ENCODE data around the gene CST1.
"Not testable (repeated sequence)": the region's sequence is repeated elsewhere in the genome, so short reads cannot be mapped to it uniquely, and the experiment has no call there.

DNA sequence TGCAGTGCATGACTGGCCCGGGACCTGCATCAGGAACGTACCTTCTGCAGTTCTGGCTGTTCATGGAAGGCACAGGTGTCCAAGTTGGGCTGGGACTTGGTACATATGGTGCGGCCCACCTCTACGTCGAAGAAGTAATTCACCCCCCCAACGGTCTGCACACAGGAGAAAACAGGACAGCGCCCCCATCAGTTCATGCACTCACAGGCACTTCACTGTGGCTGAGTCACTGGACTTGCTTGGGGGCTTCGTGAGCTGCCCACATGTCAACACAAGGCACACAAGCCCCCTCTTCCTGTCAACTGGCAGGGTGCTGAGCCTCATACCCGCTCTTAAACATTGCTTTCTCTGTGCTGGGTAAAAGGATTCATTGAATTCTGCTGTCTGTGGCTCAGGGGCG lies 1.8 kb downstream of the CST1 start:
- TF ChIP-seq POLR2AphosphoS5 (IDR thresholded peaks at IDR 0.05; ENCODE audit: insufficient read depth in 1 of 2, low read depth in 1 of 2); POLR2A (IDR thresholded peaks at IDR 0.05): not testable (repeated sequence)
- TF ChIP-seq, protein P1, sequence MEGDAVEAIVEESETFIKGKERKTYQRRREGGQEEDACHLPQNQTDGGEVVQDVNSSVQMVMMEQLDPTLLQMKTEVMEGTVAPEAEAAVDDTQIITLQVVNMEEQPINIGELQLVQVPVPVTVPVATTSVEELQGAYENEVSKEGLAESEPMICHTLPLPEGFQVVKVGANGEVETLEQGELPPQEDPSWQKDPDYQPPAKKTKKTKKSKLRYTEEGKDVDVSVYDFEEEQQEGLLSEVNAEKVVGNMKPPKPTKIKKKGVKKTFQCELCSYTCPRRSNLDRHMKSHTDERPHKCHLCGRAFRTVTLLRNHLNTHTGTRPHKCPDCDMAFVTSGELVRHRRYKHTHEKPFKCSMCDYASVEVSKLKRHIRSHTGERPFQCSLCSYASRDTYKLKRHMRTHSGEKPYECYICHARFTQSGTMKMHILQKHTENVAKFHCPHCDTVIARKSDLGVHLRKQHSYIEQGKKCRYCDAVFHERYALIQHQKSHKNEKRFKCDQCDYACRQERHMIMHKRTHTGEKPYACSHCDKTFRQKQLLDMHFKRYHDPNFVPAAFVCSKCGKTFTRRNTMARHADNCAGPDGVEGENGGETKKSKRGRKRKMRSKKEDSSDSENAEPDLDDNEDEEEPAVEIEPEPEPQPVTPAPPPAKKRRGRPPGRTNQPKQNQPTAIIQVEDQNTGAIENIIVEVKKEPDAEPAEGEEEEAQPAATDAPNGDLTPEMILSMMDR (IDR thresholded peaks at IDR 0.05) = not testable (repeated sequence)

Measured in vagina (tissue), 2 donors.